Measurements from ENCODE around the gene NFASC.

DNA sequence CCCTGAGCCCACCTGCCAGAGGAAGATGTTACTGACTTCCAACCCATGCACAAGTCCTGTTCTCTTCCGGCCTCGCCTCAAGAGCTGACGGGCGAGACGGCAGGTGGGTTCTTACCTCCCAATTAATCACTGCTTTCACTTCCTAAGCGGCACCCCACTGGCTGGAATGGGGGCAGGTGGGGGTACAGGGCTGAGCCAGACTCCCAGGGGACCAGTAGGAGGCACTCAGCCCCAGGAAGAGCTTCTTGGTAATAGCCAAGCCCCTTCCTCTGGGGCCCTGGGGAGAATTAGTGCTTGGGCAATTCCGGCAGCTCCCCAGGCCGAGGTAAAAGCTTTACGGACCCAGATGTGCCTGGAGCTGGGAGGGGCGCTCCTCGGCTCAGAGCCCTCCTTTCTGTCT, 182.0 kb downstream of the NFASC start:
- no peak for TF ChIP-seq RAD21 (IDR thresholded peaks at IDR 0.05)
- TF ChIP-seq CTCF (IDR thresholded peaks at IDR 0.05; ENCODE audit: low read depth, low read length, missing input control): no peak
- no peak for TF ChIP-seq EGR1 (IDR thresholded peaks at IDR 0.05; ENCODE audit: low read depth in 2 of 2)
- TF ChIP-seq MAX (IDR thresholded peaks at IDR 0.05): no peak
- no peak for TF ChIP-seq TAF1 (conservative IDR thresholded peaks at IDR 0.05)
- no peak for TF ChIP-seq JUND (IDR thresholded peaks at IDR 0.05)
- TF ChIP-seq, protein P1, sequence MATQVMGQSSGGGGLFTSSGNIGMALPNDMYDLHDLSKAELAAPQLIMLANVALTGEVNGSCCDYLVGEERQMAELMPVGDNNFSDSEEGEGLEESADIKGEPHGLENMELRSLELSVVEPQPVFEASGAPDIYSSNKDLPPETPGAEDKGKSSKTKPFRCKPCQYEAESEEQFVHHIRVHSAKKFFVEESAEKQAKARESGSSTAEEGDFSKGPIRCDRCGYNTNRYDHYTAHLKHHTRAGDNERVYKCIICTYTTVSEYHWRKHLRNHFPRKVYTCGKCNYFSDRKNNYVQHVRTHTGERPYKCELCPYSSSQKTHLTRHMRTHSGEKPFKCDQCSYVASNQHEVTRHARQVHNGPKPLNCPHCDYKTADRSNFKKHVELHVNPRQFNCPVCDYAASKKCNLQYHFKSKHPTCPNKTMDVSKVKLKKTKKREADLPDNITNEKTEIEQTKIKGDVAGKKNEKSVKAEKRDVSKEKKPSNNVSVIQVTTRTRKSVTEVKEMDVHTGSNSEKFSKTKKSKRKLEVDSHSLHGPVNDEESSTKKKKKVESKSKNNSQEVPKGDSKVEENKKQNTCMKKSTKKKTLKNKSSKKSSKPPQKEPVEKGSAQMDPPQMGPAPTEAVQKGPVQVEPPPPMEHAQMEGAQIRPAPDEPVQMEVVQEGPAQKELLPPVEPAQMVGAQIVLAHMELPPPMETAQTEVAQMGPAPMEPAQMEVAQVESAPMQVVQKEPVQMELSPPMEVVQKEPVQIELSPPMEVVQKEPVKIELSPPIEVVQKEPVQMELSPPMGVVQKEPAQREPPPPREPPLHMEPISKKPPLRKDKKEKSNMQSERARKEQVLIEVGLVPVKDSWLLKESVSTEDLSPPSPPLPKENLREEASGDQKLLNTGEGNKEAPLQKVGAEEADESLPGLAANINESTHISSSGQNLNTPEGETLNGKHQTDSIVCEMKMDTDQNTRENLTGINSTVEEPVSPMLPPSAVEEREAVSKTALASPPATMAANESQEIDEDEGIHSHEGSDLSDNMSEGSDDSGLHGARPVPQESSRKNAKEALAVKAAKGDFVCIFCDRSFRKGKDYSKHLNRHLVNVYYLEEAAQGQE (IDR thresholded peaks at IDR 0.05): no peak
- TF ChIP-seq GABPA (IDR thresholded peaks at IDR 0.05 in 1 of 2, conservative IDR thresholded peaks at IDR 0.05 in 1 of 2): no peak
- TF ChIP-seq, protein P2, sequence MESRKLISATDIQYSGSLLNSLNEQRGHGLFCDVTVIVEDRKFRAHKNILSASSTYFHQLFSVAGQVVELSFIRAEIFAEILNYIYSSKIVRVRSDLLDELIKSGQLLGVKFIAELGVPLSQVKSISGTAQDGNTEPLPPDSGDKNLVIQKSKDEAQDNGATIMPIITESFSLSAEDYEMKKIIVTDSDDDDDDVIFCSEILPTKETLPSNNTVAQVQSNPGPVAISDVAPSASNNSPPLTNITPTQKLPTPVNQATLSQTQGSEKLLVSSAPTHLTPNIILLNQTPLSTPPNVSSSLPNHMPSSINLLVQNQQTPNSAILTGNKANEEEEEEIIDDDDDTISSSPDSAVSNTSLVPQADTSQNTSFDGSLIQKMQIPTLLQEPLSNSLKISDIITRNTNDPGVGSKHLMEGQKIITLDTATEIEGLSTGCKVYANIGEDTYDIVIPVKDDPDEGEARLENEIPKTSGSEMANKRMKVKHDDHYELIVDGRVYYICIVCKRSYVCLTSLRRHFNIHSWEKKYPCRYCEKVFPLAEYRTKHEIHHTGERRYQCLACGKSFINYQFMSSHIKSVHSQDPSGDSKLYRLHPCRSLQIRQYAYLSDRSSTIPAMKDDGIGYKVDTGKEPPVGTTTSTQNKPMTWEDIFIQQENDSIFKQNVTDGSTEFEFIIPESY (IDR thresholded peaks at IDR 0.05): no peak
- no peak for TF ChIP-seq YY1 (IDR thresholded peaks at IDR 0.05)
- TF ChIP-seq RXRA (IDR thresholded peaks at IDR 0.05): no peak
- no peak for TF ChIP-seq HNF4A (conservative IDR thresholded peaks at IDR 0.05)
- TF ChIP-seq HNF4G (IDR thresholded peaks at IDR 0.05): no peak
